HCT116 (cell line): ENCODE measurements around the gene PEAK1. TPM values are rescaled to one million over a fixed set of nuclear protein-coding genes. Genes with fewer than 3 reads are reported as not detected.

Experiments used
- ATAC-seq: fragments of 200-7000 bp; cut with Tn5 transposase; 2 replicates; pipeline ENCODE4 v1.9.1; 2020; ENCODE audit warnings: mild to moderate bottlenecking, moderate library complexity
- BruUV-seq: library from RNA; stranded (reverse); fragments of 400-500 nt; replicated peaks from 2 replicates; lab custom pipeline; 2021; lab: Mats Ljungman, UMichigan
- CTCF ChIA-PET: fragments of 300-600 bp; sonication (Branson Sonifier 250); formaldehyde crosslinking; loops from one replicate; lab custom pipeline; 2021; ENCODE audit warnings: antibody characterized with exemption; lab: Charles Lee
- POLR2A ChIA-PET: fragments of 300-600, 350-600 bp; sonication (Branson Sonifier 250); formaldehyde crosslinking; loops from one replicate; lab custom pipeline; 2021; ENCODE audit warnings: antibody characterized with exemption; lab: Charles Lee
- RAD21 ChIA-PET, 2 experiments: fragments of 300-600 bp; sonication (Branson Sonifier 250); formaldehyde crosslinking; loops; one replicate each; lab custom pipeline; 2023; ENCODE audit warnings: low total read pairs in 2 of 2; ENCODE audit not compliant: uncharacterized antibody in 2 of 2, unreplicated experiment in 2 of 2, low non-redundant PET in 1 of 2; lab: Charles Lee
- DNase-seq: peaks from one replicate; pipeline ENCODE4 v3.0.0-alpha.2; 2010; ENCODE audit warnings: low read depth, low spot score
- H2AFZ ChIP-seq: fragments of 200-600 bp; shearing (Covaris generic), sonication (generic); 2 replicates; pipeline ENCODE4 v1.6.1; 2017; ENCODE audit warnings: low read depth, mixed run types, mixed read lengths, antibody characterized with exemption, low read length; ENCODE audit not compliant: poor library complexity, severe bottlenecking
- H3K27ac ChIP-seq: 2 replicates; pipeline ENCODE4 v1.5.1; 2012; ENCODE audit warnings: low read depth, low read length
- H3K27me3 ChIP-seq: fragments of 200-600 bp; sonication (generic); 2 replicates; pipeline ENCODE4 v1.6.1; 2016; ENCODE audit warnings: mixed run types, low read length, mixed read lengths; ENCODE audit not compliant: insufficient read depth
- H3K36me3 ChIP-seq, 2 experiments: fragments of 200-500 bp in 1 of 2; fragments of 200-600 bp in 1 of 2; sonication (Bioruptor generic) in 1 of 2; sonication (generic) in 1 of 2; 2 replicates each; pipeline versions ENCODE4 v1.5.1 to v1.6.1; 2014 to 2016; ENCODE audit warnings: low read length in 2 of 2, inconsistent platforms in 1 of 2, mixed read lengths in 1 of 2, mixed run types in 1 of 2; ENCODE audit not compliant: insufficient read depth in 2 of 2, control insufficient read depth in 1 of 2
- H3K4me1 ChIP-seq, 2 experiments: fragments of 200-600 bp in 1 of 2; sonication (generic) in 1 of 2; 2 replicates each; pipeline versions ENCODE4 v1.5.1 to v1.6.1; 2012 to 2017; ENCODE audit warnings: low read length in 2 of 2, inconsistent platforms in 1 of 2, mild to moderate bottlenecking in 1 of 2, mixed read lengths in 1 of 2, mixed run types in 1 of 2, moderate library complexity in 1 of 2; ENCODE audit not compliant: insufficient read depth in 2 of 2, control insufficient read depth in 1 of 2
- H3K4me2 ChIP-seq: fragments of 200-600 bp; sonication (generic); 2 replicates; pipeline ENCODE4 v1.6.1; 2017; ENCODE audit warnings: mixed run types, low read length, mixed read lengths
- H3K4me3 ChIP-seq, 2 experiments: fragments of 200-600 bp in 1 of 2; sonication (generic) in 1 of 2; replicated peaks in 1 of 2; 2 replicates each; pipeline ENCODE4 v1.5.1; 2011 to 2016; ENCODE audit warnings: low read length in 2 of 2, control low read depth in 1 of 2, low read depth in 1 of 2, mild to moderate bottlenecking in 1 of 2, mixed read lengths in 1 of 2, mixed run types in 1 of 2
- H3K79me2 ChIP-seq: fragments of 200-600 bp; sonication (generic); 2 replicates; pipeline ENCODE4 v1.6.1; 2017; ENCODE audit warnings: mild to moderate bottlenecking, mixed run types, low read length, moderate library complexity, mixed read lengths; ENCODE audit not compliant: insufficient read depth
- H3K9ac ChIP-seq: fragments of 200-600 bp; sonication (generic); 2 replicates; pipeline ENCODE4 v1.6.1; 2016; ENCODE audit warnings: low read length, mixed read lengths
- H3K9me2 ChIP-seq: fragments of 200-600 bp; sonication (generic), shearing (Covaris generic); 2 replicates; pipeline ENCODE4 v1.6.1; 2017; ENCODE audit warnings: mixed run types, mild to moderate bottlenecking, moderate library complexity; ENCODE audit not compliant: insufficient read depth
- H3K9me3 ChIP-seq, 2 experiments: fragments of 200-500 bp in 1 of 2; fragments of 200-600 bp in 1 of 2; sonication (Bioruptor generic) in 1 of 2; sonication (generic) in 1 of 2; 2 replicates each; pipeline ENCODE4 v1.6.1; 2014 to 2017; ENCODE audit warnings: low read length in 2 of 2, mixed read lengths in 2 of 2, inconsistent platforms in 1 of 2, low read depth in 1 of 2, mild to moderate bottlenecking in 1 of 2, mixed run types in 1 of 2, moderate library complexity in 1 of 2; ENCODE audit not compliant: control insufficient read depth in 1 of 2, insufficient read depth in 1 of 2
- H4K20me1 ChIP-seq: fragments of 200-600 bp; sonication (generic), shearing (Covaris generic); 2 replicates; pipeline ENCODE4 v1.6.1; 2017; ENCODE audit warnings: mixed run types, mild to moderate bottlenecking, moderate library complexity; ENCODE audit not compliant: insufficient read depth
- ATF3 ChIP-seq: IDR thresholded peaks from 2 replicates; pipeline ENCODE4 v1.6.1; 2012
- CBX3 ChIP-seq: IDR thresholded peaks from 2 replicates; pipeline ENCODE4 v1.6.1; 2012; ENCODE audit warnings: low read depth
- CTCF ChIP-seq, 3 experiments: fragments of 200-600 bp in 1 of 3; sonication (generic) in 1 of 3; IDR thresholded peaks in 2 of 3; conservative IDR thresholded peaks in 1 of 3; 2 replicates each; pipeline ENCODE4 v1.5.1; 2012 to 2017; ENCODE audit warnings: low read depth in 2 of 3, low read length in 2 of 3, antibody characterized with exemption in 1 of 3, borderline replicate concordance in 1 of 3, control low read depth in 1 of 3, mild to moderate bottlenecking in 1 of 3, mixed read lengths in 1 of 3, mixed run types in 1 of 3, moderate library complexity in 1 of 3; ENCODE audit not compliant: insufficient read depth in 1 of 3
- EGR1 ChIP-seq: IDR thresholded peaks from 2 replicates; pipeline ENCODE4 v1.6.1; 2012; ENCODE audit warnings: low read depth
- FOSL1 ChIP-seq: IDR thresholded peaks from 2 replicates; pipeline ENCODE4 v1.6.1; 2012; ENCODE audit warnings: low read depth
- JUND ChIP-seq: IDR thresholded peaks from 2 replicates; pipeline ENCODE4 v1.6.1; 2012
- MAX ChIP-seq: IDR thresholded peaks from 2 replicates; pipeline ENCODE4 v1.6.1; 2012
- RAD21 ChIP-seq: IDR thresholded peaks from 2 replicates; pipeline ENCODE4 v1.6.1; 2012; ENCODE audit warnings: low read depth, mild to moderate bottlenecking
- REST ChIP-seq: IDR thresholded peaks from 2 replicates; pipeline ENCODE4 v1.6.1; 2012; ENCODE audit warnings: low read depth
- SP1 ChIP-seq: IDR thresholded peaks from 2 replicates; pipeline ENCODE4 v1.6.1; 2012; ENCODE audit warnings: low read depth
- TCF7L2 ChIP-seq: IDR thresholded peaks from 2 replicates; pipeline ENCODE4 v1.7.0; 2011; ENCODE audit warnings: borderline replicate concordance, inconsistent platforms; ENCODE audit not compliant: insufficient read depth, insufficient read length; ENCODE audit errors: extremely low read depth
- ZBTB33 ChIP-seq: IDR thresholded peaks from 2 replicates; pipeline ENCODE4 v1.6.1; 2011; ENCODE audit warnings: mild to moderate bottlenecking, low read length, moderate library complexity; ENCODE audit not compliant: insufficient replicate concordance; ENCODE audit errors: extremely low read depth
- ZFX ChIP-seq: fragments of 450-650 bp; IDR thresholded peaks from 2 replicates; pipeline ENCODE4 v1.6.1; 2017
- intact Hi-C: fragments of 100-400 bp; cut with micrococcal nuclease; formaldehyde crosslinking; loops from 2 replicates; pipeline ENCODE4 v1.10.0; 2022
- total RNA-seq: library from RNA; stranded (reverse); gene quantifications from one replicate; pipeline ENCODE4 v1.2.1, GENCODE V29; 2021; ENCODE audit not compliant: unreplicated experiment

PEAK1 gene
- total RNA-seq, 1 experiment from 2014 or later, result 23.4 TPM

- TF ChIP-seq REST (no peak), FOSL1 (no peak), JUND (no peak), ATF3 (no peak)
- TF ChIP-seq, all 23 proteins: peak for 0
Observed at GRCh38 chr15:77375133-77375532, 44.8 kb downstream of the PEAK1 start (continued).

GRCh38 chr15:77373441-77373840, 46.5 kb downstream of the PEAK1 start:
- ChIA-PET RAD21 (no interaction called here), CTCF (no interaction called here)
- no peak for DNase-seq
- H3K9me3 ChIP-seq, result no peaks in the 10 kb centered on the region
- H3K4me3 ChIP-seq, result no peak overlapping the region
- H3K4me2 ChIP-seq, result no peak overlapping the region
- H3K9ac ChIP-seq, result no peak overlapping the region
- intact Hi-C loops, result no loop called here
- no TSS peak for BruUV-seq
- H3K4me1 ChIP-seq, result no peaks in the 10 kb centered on the region
- no peaks in the 10 kb centered on the region for H4K20me1 ChIP-seq
- no peak overlapping the region for H2AFZ ChIP-seq
- H3K9me2 ChIP-seq, result no peaks in the 10 kb centered on the region
- no peaks in the 10 kb centered on the region; the same call in 1 of the 2 replicates for H3K79me2 ChIP-seq
- TF ChIP-seq CBX3 (no peak), CTCF (IDR thresholded peaks at IDR 0.05 in 2 of 3, conservative IDR thresholded peaks at IDR 0.05 in 1 of 3; ENCODE audit: borderline replicate concordance in 1 of 3, insufficient read depth in 1 of 3, low read depth in 2 of 3, low read length in 2 of 3) (no peak), ZBTB33 (no peak), EGR1 (no peak), REST (no peak), TCF7L2 (no peak), ZFX (no peak), RAD21 (no peak), JUND (no peak), SP1 (no peak), MAX (no peak)
- TF ChIP-seq, all 23 proteins: peak for 0
- H3K27me3 ChIP-seq, result no peaks in the 10 kb centered on the region
- POLR2A ChIA-PET, result no interaction called here
- ATAC-seq, result no peak
- H3K27ac ChIP-seq, result no peak overlapping the region
- H3K36me3 ChIP-seq, result no peaks in the 10 kb centered on the region
